ENCODE data around the gene TMEM178A.

- TF ChIP-seq CTCF (IDR thresholded peaks at IDR 0.05) (no peak), POLR2A (IDR thresholded peaks at IDR 0.05) (no peak)
These were observed 41.2 kb downstream of the TMEM178A start for GRCh38 chr2:39706945-39707344.
